C4-2B (cell line): ENCODE results near the gene MVK.

Source experiments
- CTCF ChIP-seq: fragments of 450-650 bp; conservative IDR thresholded peaks from 2 replicates; pipeline ENCODE4 v1.5.1; 2017; ENCODE audit warnings: mild to moderate bottlenecking
- ZFX ChIP-seq: fragments of 450-650 bp; IDR thresholded peaks from 2 replicates; pipeline ENCODE4 v1.6.1; 2017

DNA sequence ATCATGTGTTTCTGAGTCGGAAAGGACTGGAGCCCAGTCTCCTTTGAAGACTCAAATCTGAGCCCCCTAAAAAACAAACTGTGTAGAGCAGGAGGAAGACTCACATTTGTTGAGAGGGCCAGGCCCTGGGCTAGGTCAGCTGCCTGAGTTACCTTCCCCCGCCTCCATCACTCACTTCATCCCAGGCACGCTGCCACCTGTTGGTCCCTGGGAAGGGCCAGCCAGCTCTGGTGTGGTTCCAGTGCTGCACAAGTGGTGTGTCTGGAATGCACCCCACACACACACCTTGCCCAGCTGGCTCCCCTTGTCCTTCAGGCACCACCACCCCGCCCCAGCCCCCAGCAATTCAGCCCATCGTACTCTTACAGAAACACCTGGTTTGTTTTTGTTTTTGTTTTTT is 9.0 kb downstream of the MVK start:
- no peak for TF ChIP-seq CTCF
- TF ChIP-seq ZFX = no peak
